GM12891 (cell line): ENCODE results near the gene CPEB4.

Experiments
- PAX5 ChIP-seq: IDR thresholded peaks from 2 replicates; pipeline ENCODE4 v1.6.1; 2011; ENCODE audit warnings: low read length, moderate library complexity, mild to moderate bottlenecking; ENCODE audit not compliant: insufficient read depth, severe bottlenecking
- POLR2A ChIP-seq: IDR thresholded peaks from 2 replicates; pipeline ENCODE4 v1.6.1; 2011; ENCODE audit warnings: low read depth, low read length, control low read depth
- POLR2AphosphoS5 ChIP-seq: IDR thresholded peaks from 2 replicates; pipeline ENCODE4 v1.6.1; 2011; ENCODE audit warnings: low read depth, low read length, control low read depth
- POU2F2 ChIP-seq: IDR thresholded peaks from 2 replicates; pipeline ENCODE4 v1.6.1; 2011; ENCODE audit warnings: low read depth, mild to moderate bottlenecking, control low read depth, low read length, moderate library complexity
- SPI1 ChIP-seq: IDR thresholded peaks from 2 replicates; pipeline ENCODE4 v1.6.1; 2011; ENCODE audit warnings: low read depth, low read length, control low read depth
- TAF1 ChIP-seq: IDR thresholded peaks from 2 replicates; pipeline ENCODE4 v1.6.1; 2011; ENCODE audit warnings: low read depth, low read length, control low read depth

GRCh38 chr5:173883347-173883924 lies 4.7 kb upstream of the CPEB4 start:
- no peak for TF ChIP-seq POLR2AphosphoS5
- TF ChIP-seq POLR2A, result no peak
- TF ChIP-seq TAF1, result no peak
- TF ChIP-seq SPI1, result no peak
- no peak for TF ChIP-seq POU2F2
- TF ChIP-seq PAX5, result no peak
